D721Med (cell line): Measurements from ENCODE around the gene ENO1.
"Not testable (repeated sequence)": the region's sequence is repeated elsewhere in the genome, so short reads cannot be mapped to it uniquely, and the experiment has no call there.

ENCODE experiments used
- DNase-seq: peaks from one replicate; pipeline ENCODE4 v3.0.0; 2011; ENCODE audit warnings: low spot score; ENCODE audit not compliant: insufficient read length
- FAIRE-seq: peaks from 2 replicates; lab custom pipeline; 2011; peaks lifted over from hg19 to GRCh38; lab: Jason Lieb, UNC
- TF ChIP-seq, protein P1 (sequence below): IDR thresholded peaks from 2 replicates; pipeline ENCODE4 v1.5.1; 2012; ENCODE audit warnings: mild to moderate bottlenecking, control low read depth; ENCODE audit not compliant: insufficient read depth; ENCODE audit errors: missing control alignments

The ENO1 gene

DNA sequence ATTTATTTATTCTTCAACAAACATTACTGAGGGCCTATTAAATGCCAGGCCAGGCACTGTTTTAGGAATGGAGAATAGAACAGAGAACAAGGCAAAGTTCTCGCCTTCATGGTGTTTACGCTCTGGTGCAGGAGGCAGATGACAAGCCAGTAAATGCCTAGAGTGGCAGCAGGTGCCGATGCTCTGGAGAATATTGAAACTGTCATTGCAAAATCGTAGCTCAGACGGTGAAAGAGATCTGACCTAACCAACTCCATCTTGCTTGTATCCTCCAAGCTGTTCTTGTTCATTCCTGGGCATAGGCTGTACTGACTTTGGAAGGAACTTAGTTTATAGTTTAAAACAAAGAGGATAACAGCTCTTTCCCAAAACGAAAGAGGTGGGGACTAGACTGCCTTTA is 13.5 kb upstream of the ENO1 start:
- no peak for DNase-seq
- TF ChIP-seq, protein P1, sequence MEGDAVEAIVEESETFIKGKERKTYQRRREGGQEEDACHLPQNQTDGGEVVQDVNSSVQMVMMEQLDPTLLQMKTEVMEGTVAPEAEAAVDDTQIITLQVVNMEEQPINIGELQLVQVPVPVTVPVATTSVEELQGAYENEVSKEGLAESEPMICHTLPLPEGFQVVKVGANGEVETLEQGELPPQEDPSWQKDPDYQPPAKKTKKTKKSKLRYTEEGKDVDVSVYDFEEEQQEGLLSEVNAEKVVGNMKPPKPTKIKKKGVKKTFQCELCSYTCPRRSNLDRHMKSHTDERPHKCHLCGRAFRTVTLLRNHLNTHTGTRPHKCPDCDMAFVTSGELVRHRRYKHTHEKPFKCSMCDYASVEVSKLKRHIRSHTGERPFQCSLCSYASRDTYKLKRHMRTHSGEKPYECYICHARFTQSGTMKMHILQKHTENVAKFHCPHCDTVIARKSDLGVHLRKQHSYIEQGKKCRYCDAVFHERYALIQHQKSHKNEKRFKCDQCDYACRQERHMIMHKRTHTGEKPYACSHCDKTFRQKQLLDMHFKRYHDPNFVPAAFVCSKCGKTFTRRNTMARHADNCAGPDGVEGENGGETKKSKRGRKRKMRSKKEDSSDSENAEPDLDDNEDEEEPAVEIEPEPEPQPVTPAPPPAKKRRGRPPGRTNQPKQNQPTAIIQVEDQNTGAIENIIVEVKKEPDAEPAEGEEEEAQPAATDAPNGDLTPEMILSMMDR = no peak
- FAIRE-seq = no peak

DNA sequence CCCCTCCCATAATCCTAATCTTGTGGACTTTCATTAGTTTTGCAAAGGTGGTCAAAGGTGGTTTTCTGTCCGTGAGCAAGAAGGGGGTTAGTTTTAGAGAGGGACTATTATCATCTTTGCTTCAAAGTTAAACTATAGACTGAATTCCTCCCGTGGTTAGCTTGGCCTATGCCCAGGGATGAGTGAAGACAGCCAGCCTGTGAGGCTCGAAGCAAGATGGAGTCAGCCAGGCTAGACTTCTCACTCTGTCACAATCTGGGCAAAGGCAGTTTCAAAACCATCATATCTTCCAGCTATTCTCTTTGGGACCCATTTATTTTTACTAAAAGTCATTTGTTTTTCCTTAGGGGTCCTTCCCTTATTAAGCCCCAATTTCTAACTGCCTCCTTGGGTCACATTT is 12.9 kb upstream of the ENO1 start:
- TF ChIP-seq, protein P1 = no peak
- FAIRE-seq (no peak), DNase-seq (no peak)

GRCh38 chr1:8889925-8890785 is 11.7 kb upstream of the ENO1 start:
- no peak for DNase-seq
- TF ChIP-seq, protein P1 = no peak
- FAIRE-seq = no peak

- DNase-seq (no peak), FAIRE-seq (no peak)
- TF ChIP-seq, protein P1 = no peak
These were observed 10.8 kb upstream of the ENO1 start for GRCh38 chr1:8889103-8889846.

- no peak for DNase-seq
- TF ChIP-seq, protein P1 = no peak
- FAIRE-seq = no peak
These were observed 8.1 kb upstream of the ENO1 start for GRCh38 chr1:8886589-8886988.

- DNase-seq, FAIRE-seq: not testable (repeated sequence)
These were observed 7.6 kb upstream of the ENO1 start for GRCh38 chr1:8886031-8886524.

DNA sequence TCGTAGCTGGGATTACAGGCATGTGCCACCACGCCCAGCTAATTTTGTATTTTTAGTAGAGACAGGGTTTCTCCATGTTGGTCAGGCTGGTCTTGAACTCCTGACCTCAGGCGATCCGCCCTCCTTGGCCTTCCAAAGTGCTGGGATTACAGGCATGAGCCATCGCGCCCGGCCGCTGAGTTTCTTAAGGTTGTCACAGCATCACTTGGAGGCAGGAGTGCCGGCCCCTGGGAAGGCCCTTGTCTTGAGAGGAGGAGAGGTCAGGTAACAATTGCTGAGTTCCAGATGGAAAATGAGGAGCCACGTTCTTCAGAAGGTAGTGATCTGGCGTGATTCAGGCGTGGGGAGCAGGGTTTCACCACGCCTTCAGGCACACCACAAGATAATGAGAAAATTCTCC is 5.6 kb upstream of the ENO1 start:
- FAIRE-seq, DNase-seq: not testable (repeated sequence)

DNA sequence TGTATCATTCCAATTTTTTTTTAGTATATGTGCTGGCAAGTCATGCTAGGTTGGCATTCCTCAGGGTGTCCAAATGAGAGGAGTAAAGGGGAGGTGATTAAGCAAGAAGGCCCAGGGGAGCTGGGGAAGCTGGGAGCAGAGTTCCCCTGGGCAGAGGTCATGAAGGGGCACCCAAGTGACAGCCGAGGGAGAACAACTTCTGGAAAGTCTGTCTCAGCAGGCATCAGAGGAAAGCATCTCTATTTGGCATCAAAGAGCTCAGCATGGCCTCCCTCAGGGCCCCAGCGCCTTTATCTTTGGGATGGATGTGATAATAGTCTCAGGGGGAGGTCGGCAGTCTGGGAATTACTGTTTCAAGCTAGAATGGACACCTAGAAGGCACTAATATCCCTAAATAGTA is 5.0 kb upstream of the ENO1 start:
- DNase-seq (no peak), FAIRE-seq (no peak)
- TF ChIP-seq, protein P1 = no peak
